Keratinocyte (primary cell): Measurements from ENCODE around the gene B4GALT4. TPM values are rescaled to one million over a fixed set of nuclear protein-coding genes. Genes with fewer than 3 reads are reported as not detected.

ENCODE experiments used
- DNase-seq: peaks from one replicate; pipeline ENCODE4 v3.0.0-alpha.2; 2011; ENCODE audit warnings: low read depth, missing footprints, low spot score
- FAIRE-seq: peaks from 2 replicates; lab custom pipeline; 2011; peaks lifted over from hg19 to GRCh38; lab: Jason Lieb, UNC
- H2AFZ ChIP-seq: 2 replicates; pipeline ENCODE4 v1.6.0; 2012; ENCODE audit warnings: low read length, control low read depth, inconsistent platforms; ENCODE audit not compliant: control insufficient read depth
- H3K27ac ChIP-seq: 2 replicates; pipeline ENCODE4 v1.5.1; 2011; ENCODE audit warnings: low read length; ENCODE audit not compliant: control insufficient read depth, insufficient read depth
- H3K27me3 ChIP-seq: 3 replicates; pipeline ENCODE4 v1.6.0; 2011; ENCODE audit warnings: low read length; ENCODE audit not compliant: control insufficient read depth, insufficient read depth; ENCODE audit errors: extremely low read depth
- H3K36me3 ChIP-seq, 2 experiments: 2 replicates in 1 of 2; 3 replicates in 1 of 2; pipeline ENCODE4 v1.5.1; 2011; ENCODE audit warnings: low read length in 2 of 2, mild to moderate bottlenecking in 1 of 2; ENCODE audit not compliant: control insufficient read depth in 2 of 2, insufficient read depth in 2 of 2; ENCODE audit errors: extremely low read depth in 1 of 2
- H3K4me1 ChIP-seq: 3 replicates; pipeline ENCODE4 v1.5.1; 2011; ENCODE audit warnings: low read length; ENCODE audit not compliant: control insufficient read depth, insufficient read depth; ENCODE audit errors: extremely low read depth
- H3K4me2 ChIP-seq: 3 replicates; pipeline ENCODE4 v1.6.0; 2011; ENCODE audit warnings: low read depth, low read length; ENCODE audit not compliant: control insufficient read depth, insufficient read depth; ENCODE audit errors: extremely low read depth
- H3K4me3 ChIP-seq, 3 experiments: fragments of 200-600 bp in 1 of 3; sonication (generic) in 1 of 3; 2 replicates in 2 of 3; 3 replicates in 1 of 3; pipeline ENCODE4 v1.5.1; 2011 to 2016; ENCODE audit warnings: low read length in 3 of 3, mild to moderate bottlenecking in 3 of 3, control low read depth in 2 of 3, inconsistent platforms in 1 of 3, low read depth in 1 of 3, mixed read lengths in 1 of 3, mixed run types in 1 of 3, moderate library complexity in 1 of 3; ENCODE audit not compliant: control insufficient read depth in 2 of 3, insufficient read depth in 2 of 3; ENCODE audit errors: extremely low read depth in 1 of 3
- H3K79me2 ChIP-seq: 2 replicates; pipeline ENCODE4 v1.6.0; 2012; ENCODE audit warnings: low read length; ENCODE audit not compliant: control insufficient read depth, insufficient read depth
- H3K9ac ChIP-seq: 3 replicates; pipeline ENCODE4 v1.6.0; 2011; ENCODE audit warnings: low read length; ENCODE audit not compliant: control insufficient read depth, insufficient read depth; ENCODE audit errors: extremely low read depth
- H3K9me1 ChIP-seq: 3 replicates; pipeline ENCODE4 v1.6.0; 2011; ENCODE audit warnings: low read length; ENCODE audit not compliant: control insufficient read depth, insufficient read depth; ENCODE audit errors: extremely low read depth
- H3K9me3 ChIP-seq: 2 replicates; pipeline ENCODE4 v1.5.1; 2012; ENCODE audit warnings: low read depth, low read length; ENCODE audit not compliant: control insufficient read depth
- H4K20me1 ChIP-seq: 3 replicates; pipeline ENCODE4 v1.6.0; 2011; ENCODE audit warnings: low read length; ENCODE audit not compliant: control insufficient read depth, insufficient read depth; ENCODE audit errors: extremely low read depth
- CTCF ChIP-seq, 3 experiments: IDR thresholded peaks in 1 of 3; conservative IDR thresholded peaks in 1 of 3; optimal IDR thresholded peaks in 1 of 3; 2 replicates in 2 of 3; 3 replicates in 1 of 3; pipeline versions ENCODE3 to v1.5.1; 2011; ENCODE audit warnings: low read length in 3 of 3, mild to moderate bottlenecking in 3 of 3, moderate library complexity in 2 of 3, control low read depth in 1 of 3, inconsistent platforms in 1 of 3; ENCODE audit not compliant: insufficient read depth in 2 of 3; ENCODE audit errors: extremely low read depth in 1 of 3
- EZH2 ChIP-seq: IDR thresholded peaks from one replicate; pipeline ENCODE4 v1.6.1; 2012; ENCODE audit warnings: inconsistent platforms, mild to moderate bottlenecking, low read length, moderate library complexity
- dilution Hi-C: fragments of 300-500 bp; cut with MboI; formaldehyde crosslinking; loops from one replicate; pipeline ENCODE4 v1.7.0; 2020; ENCODE audit warnings: low sequenced_read_pairs; ENCODE audit not compliant: extremely low pct_ligation_motif_present
- polyA plus RNA-seq, 5 experiments: library from polyadenylated mRNA; depleted of rRNA in 3 of 5; stranded (reverse) in 3 of 5; stranded (forward) in 1 of 5; unstranded in 1 of 5; fragments of >200 nt; gene quantifications; 1 replicate in 1 of 5; 2 replicates in 3 of 5; 3 replicates in 1 of 5; pipeline versions ENCODE4 v1.2.1 to v1.2.3, GENCODE V29; 2011 to 2012; ENCODE audit warnings: missing spikeins in 2 of 5, low read depth in 1 of 5, low replicate concordance in 1 of 5

Gene B4GALT4
- polyA plus RNA-seq, 1 donor (not counting 4 experiments of a cell fraction or from before 2014, with no cell fraction given) = 43.3 TPM

DNA sequence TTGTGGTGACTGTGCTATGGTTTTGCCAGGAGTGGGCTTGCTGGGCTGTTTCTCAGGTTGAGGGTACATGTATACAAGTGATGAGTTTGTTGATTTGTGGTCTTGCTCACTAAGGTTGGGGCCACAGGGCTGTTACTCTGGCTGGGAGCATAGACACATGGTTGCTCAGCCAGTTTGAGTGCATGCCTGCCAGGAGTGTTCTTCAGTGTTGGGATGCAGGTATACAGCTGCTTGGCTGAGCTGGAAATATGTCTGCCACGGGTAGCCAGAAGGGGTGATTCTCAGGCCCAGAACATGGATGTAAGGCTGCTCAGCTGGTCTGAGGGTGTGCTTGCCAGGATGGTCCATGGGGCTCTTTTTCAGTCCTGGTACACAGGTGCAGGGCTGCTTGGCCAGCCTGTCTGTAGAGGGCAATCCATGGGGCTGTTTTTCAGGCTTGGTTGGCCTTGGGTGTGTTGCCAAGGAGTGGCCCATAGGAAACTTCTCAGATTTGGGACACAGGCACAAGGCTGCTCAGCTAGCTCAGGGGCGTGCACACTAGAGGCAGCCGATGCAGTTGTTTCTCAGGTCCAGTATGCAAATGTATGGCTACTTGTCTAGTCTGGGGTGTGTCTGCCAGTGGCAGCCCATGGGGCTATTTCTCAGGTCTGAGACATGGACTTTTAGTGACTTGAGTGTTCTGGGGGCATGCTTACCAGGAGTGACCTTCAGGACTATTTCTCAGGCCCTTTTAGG is 48.2 kb upstream of the B4GALT4 start:
- H4K20me1 ChIP-seq = no peaks in the 10 kb centered on the region
- H3K9ac ChIP-seq = no peak overlapping the region
- H3K4me3 ChIP-seq = no peak overlapping the region
- H3K9me1 ChIP-seq = no peaks in the 10 kb centered on the region
- no peak overlapping the region for H2AFZ ChIP-seq
- no peaks in the 10 kb centered on the region for H3K79me2 ChIP-seq
- FAIRE-seq (no peak), DNase-seq (no peak)
- no peak overlapping the region for H3K4me2 ChIP-seq
- no peak for TF ChIP-seq CTCF (optimal IDR thresholded peaks at IDR 0.05 in 1 of 3, IDR thresholded peaks at IDR 0.05 in 1 of 3, conservative IDR thresholded peaks at IDR 0.05 in 1 of 3; ENCODE audit: extremely low read depth in 1 of 3, insufficient read depth in 2 of 3, low read length in 3 of 3)
- TF ChIP-seq EZH2 = no peak
- H3K36me3 ChIP-seq = no peaks in the 10 kb centered on the region
- dilution Hi-C loops = no loop called here
- no peaks in the 10 kb centered on the region for H3K9me3 ChIP-seq
- H3K27ac ChIP-seq = no peak overlapping the region
- H3K4me1 ChIP-seq = peaks cover 6% of the 10 kb centered on the region
- H3K27me3 ChIP-seq = no peaks in the 10 kb centered on the region

DNA sequence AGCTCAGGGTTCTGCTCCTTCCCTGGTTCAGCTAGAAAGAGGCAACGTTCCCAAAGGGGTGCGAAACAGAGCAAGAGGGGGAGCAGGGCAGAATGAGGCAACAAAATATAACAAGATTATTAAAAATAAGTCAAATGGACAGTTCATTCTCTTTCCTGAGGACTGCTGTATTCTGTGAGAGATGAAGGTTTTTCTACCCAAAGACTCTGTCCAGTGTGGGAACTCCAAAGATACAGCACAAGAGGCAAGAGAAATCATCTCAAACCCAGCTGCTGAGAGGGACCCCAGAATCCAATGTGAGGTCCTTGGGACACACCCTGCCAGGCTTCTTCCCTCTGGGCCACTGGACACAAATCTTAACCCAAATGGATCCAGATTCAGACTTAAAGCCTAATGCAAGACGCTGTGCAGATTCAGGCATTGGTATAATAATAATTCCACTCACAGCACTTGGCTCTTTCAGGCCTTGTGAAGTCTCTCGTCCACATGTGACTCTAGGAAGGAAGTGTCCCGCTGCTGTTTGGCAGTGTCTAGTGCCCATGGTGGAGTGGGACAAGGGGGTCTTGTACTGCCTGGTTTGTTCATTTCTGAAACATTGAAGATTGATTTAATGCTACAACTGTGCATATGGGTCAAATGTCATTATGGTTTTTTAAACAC is 39.0 kb upstream of the B4GALT4 start:
- FAIRE-seq (no peak), DNase-seq (no peak)
- no peaks in the 10 kb centered on the region for H3K4me1 ChIP-seq
- no peak overlapping the region for H3K27ac ChIP-seq
- no peak overlapping the region for H3K4me2 ChIP-seq
- no peaks in the 10 kb centered on the region for H3K79me2 ChIP-seq
- H2AFZ ChIP-seq = no peak overlapping the region
- no peak overlapping the region for H3K4me3 ChIP-seq
- no peaks in the 10 kb centered on the region for H3K9me1 ChIP-seq
- H4K20me1 ChIP-seq = no peaks in the 10 kb centered on the region
- H3K36me3 ChIP-seq = no peaks in the 10 kb centered on the region
- dilution Hi-C loops = no loop called here
- H3K27me3 ChIP-seq = no peaks in the 10 kb centered on the region
- no peaks in the 10 kb centered on the region for H3K9me3 ChIP-seq
- H3K9ac ChIP-seq = no peak overlapping the region
- TF ChIP-seq EZH2 (no peak), CTCF (optimal IDR thresholded peaks at IDR 0.05 in 1 of 3, IDR thresholded peaks at IDR 0.05 in 1 of 3, conservative IDR thresholded peaks at IDR 0.05 in 1 of 3; ENCODE audit: extremely low read depth in 1 of 3, insufficient read depth in 2 of 3, low read length in 3 of 3) (no peak)
